Astrocyte (in vitro differentiated cells and primary cell): Measurements from ENCODE around the gene ANTXR1. TPM values are rescaled to one million over a fixed set of nuclear protein-coding genes. Genes with fewer than 3 reads are reported as not detected.
"Not testable (repeated sequence)": the region's sequence is repeated elsewhere in the genome, so short reads cannot be mapped to it uniquely, and the experiment has no call there.

ENCODE experiments used
- DNase-seq: peaks from one replicate; pipeline ENCODE4 v3.0.0-alpha.2; 2010; ENCODE audit warnings: low read depth
- FAIRE-seq: peaks from 2 replicates; lab custom pipeline; 2011; peaks lifted over from hg19 to GRCh38; lab: Jason Lieb, UNC
- H2AFZ ChIP-seq: 2 replicates; pipeline ENCODE4 v1.6.0; 2012; ENCODE audit warnings: low read depth, low read length, inconsistent platforms
- H3K27ac ChIP-seq: 2 replicates; pipeline ENCODE4 v1.5.1; 2011; ENCODE audit warnings: low read depth, low read length, inconsistent platforms
- H3K27me3 ChIP-seq: 2 replicates; pipeline ENCODE4 v1.6.0; 2011; ENCODE audit warnings: low read length, inconsistent platforms; ENCODE audit not compliant: insufficient read depth
- H3K36me3 ChIP-seq: 2 replicates; pipeline ENCODE4 v1.5.1; 2011; ENCODE audit warnings: low read length, inconsistent platforms; ENCODE audit not compliant: insufficient read depth
- H3K4me1 ChIP-seq: 2 replicates; pipeline ENCODE4 v1.5.1; 2011; ENCODE audit warnings: low read length, inconsistent platforms; ENCODE audit not compliant: insufficient read depth
- H3K4me2 ChIP-seq: 2 replicates; pipeline ENCODE4 v1.6.0; 2012; ENCODE audit warnings: low read length, inconsistent platforms
- H3K4me3 ChIP-seq: 2 replicates; pipeline ENCODE4 v1.5.1; 2011; ENCODE audit warnings: low read depth, mild to moderate bottlenecking, low read length, inconsistent platforms; ENCODE audit not compliant: insufficient read depth
- H3K79me2 ChIP-seq: 2 replicates; pipeline ENCODE4 v1.6.0; 2012; ENCODE audit warnings: mild to moderate bottlenecking, low read length, inconsistent platforms; ENCODE audit not compliant: insufficient read depth
- H3K9ac ChIP-seq: 2 replicates; pipeline ENCODE4 v1.6.0; 2012; ENCODE audit warnings: mild to moderate bottlenecking, low read length, inconsistent platforms
- H3K9me3 ChIP-seq: 2 replicates; pipeline ENCODE4 v1.5.1; 2012; ENCODE audit warnings: low read depth, mild to moderate bottlenecking, low read length, inconsistent platforms; ENCODE audit not compliant: insufficient read depth
- H4K20me1 ChIP-seq: 2 replicates; pipeline ENCODE4 v1.6.0; 2012; ENCODE audit warnings: low read length, inconsistent platforms; ENCODE audit not compliant: insufficient read depth
- H3K27ac Mint-ChIP-seq: one replicate; pipeline ENCODE4 v1.8.0; 2021; ENCODE audit warnings: mild to moderate bottlenecking, mixed read lengths; ENCODE audit not compliant: unreplicated experiment
- H3K27me3 Mint-ChIP-seq: one replicate; pipeline ENCODE4 v1.8.0; 2021; ENCODE audit warnings: low read depth, mixed read lengths; ENCODE audit not compliant: unreplicated experiment
- H3K36me3 Mint-ChIP-seq: one replicate; pipeline ENCODE4 v1.8.0; 2021; ENCODE audit warnings: low read depth, mixed read lengths; ENCODE audit not compliant: unreplicated experiment
- H3K4me1 Mint-ChIP-seq: one replicate; pipeline ENCODE4 v1.8.0; 2021; ENCODE audit warnings: low read depth, mixed read lengths; ENCODE audit not compliant: unreplicated experiment
- H3K4me3 Mint-ChIP-seq: one replicate; pipeline ENCODE4 v1.8.0; 2021; ENCODE audit warnings: mild to moderate bottlenecking, moderate library complexity, mixed read lengths; ENCODE audit not compliant: unreplicated experiment
- H3K9me3 Mint-ChIP-seq: one replicate; pipeline ENCODE4 v1.8.0; 2021; ENCODE audit warnings: mild to moderate bottlenecking, mixed read lengths; ENCODE audit not compliant: unreplicated experiment
- EZH2 ChIP-seq: IDR thresholded peaks from 2 replicates; pipeline ENCODE4 v1.6.1; 2012; ENCODE audit warnings: mild to moderate bottlenecking, low read length, inconsistent platforms; ENCODE audit not compliant: insufficient read depth
- total RNA-seq: library from RNA; stranded (reverse); gene quantifications from 2 replicates; pipeline ENCODE4 v1.2.1, GENCODE V29; 2021
- TF ChIP-seq, protein P1 (sequence below): IDR thresholded peaks from 2 replicates; pipeline ENCODE4 v1.5.1; 2011; ENCODE audit warnings: low read depth, mild to moderate bottlenecking, inconsistent platforms, low read length, moderate library complexity; ENCODE audit not compliant: insufficient read depth

Gene ANTXR1
- total RNA-seq, 1 donor from 2014 or later = 67.8 TPM

DNA sequence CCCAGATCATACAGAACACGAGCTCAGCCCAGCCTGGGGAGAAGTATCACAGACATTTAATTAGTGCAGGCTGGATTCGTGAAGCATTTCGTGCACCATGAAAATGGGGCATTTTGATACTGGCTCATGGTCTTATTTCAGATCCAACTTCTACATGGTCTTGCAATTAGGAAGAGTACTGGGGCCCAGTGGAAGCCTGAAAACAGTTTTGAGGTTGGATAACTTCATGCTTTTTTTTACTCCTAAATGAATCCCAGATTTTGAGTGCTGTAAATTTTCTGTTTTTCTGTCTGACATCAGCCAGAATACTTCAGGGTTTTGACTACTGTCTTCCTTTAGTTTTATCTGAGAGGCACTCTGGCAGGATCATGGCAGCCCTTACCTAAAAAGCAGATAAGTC, 213.9 kb downstream of the ANTXR1 start:
- no peak overlapping the region for H3K4me3 ChIP-seq
- Mint-ChIP-seq H3K4me1 (peaks cover 48% of the 10 kb centered on the region), H3K4me3 (no peak overlapping the region), H3K27me3 (no peaks in the 10 kb centered on the region), H3K9me3 (peaks cover 5% of the 10 kb centered on the region), H3K27ac (peak overlapping the region; percentile 79), H3K36me3 (peaks cover 2% of the 10 kb centered on the region)
- no peak overlapping the region for H3K27ac ChIP-seq
- DNase-seq (no peak), FAIRE-seq (no peak)
- H2AFZ ChIP-seq = no peak overlapping the region
- no peak for TF ChIP-seq EZH2
- TF ChIP-seq, protein P1, sequence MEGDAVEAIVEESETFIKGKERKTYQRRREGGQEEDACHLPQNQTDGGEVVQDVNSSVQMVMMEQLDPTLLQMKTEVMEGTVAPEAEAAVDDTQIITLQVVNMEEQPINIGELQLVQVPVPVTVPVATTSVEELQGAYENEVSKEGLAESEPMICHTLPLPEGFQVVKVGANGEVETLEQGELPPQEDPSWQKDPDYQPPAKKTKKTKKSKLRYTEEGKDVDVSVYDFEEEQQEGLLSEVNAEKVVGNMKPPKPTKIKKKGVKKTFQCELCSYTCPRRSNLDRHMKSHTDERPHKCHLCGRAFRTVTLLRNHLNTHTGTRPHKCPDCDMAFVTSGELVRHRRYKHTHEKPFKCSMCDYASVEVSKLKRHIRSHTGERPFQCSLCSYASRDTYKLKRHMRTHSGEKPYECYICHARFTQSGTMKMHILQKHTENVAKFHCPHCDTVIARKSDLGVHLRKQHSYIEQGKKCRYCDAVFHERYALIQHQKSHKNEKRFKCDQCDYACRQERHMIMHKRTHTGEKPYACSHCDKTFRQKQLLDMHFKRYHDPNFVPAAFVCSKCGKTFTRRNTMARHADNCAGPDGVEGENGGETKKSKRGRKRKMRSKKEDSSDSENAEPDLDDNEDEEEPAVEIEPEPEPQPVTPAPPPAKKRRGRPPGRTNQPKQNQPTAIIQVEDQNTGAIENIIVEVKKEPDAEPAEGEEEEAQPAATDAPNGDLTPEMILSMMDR = no peak
- H3K36me3 ChIP-seq = no peaks in the 10 kb centered on the region
- H3K27me3 ChIP-seq = no peaks in the 10 kb centered on the region
- H3K4me1 ChIP-seq = peaks cover 27% of the 10 kb centered on the region
- no peaks in the 10 kb centered on the region for H3K9me3 ChIP-seq
- H4K20me1 ChIP-seq = no peaks in the 10 kb centered on the region
- no peak overlapping the region for H3K9ac ChIP-seq
- no peaks in the 10 kb centered on the region for H3K79me2 ChIP-seq
- no peak overlapping the region for H3K4me2 ChIP-seq

DNA sequence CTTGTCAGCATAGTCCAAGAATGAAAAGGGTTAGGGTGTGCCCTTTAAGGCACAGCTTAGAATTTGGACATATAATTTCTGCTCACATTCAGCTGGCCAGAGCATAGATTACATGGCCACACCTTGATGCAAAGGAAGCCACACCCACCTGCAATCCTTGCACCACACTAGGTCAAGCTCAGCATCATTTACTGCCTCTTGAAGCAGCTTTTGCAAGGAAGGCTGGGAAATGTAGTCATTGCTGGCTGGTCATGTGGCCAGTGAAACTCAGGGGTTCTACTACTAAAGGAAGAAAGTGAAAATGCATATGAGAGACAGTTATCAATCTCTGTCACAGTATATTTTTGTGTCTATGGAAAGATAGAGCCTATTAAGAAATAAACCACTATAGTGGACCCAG, 214.7 kb downstream of the ANTXR1 start:
- Mint-ChIP-seq H3K4me3 (no peak overlapping the region), H3K27me3 (no peaks in the 10 kb centered on the region), H3K4me1 (peaks cover 40% of the 10 kb centered on the region), H3K27ac (no peak overlapping the region), H3K36me3 (no peaks in the 10 kb centered on the region), H3K9me3 (peaks cover 5% of the 10 kb centered on the region)
- Histone ChIP-seq H2AFZ (no peak overlapping the region), H4K20me1 (no peaks in the 10 kb centered on the region), H3K4me2 (no peak overlapping the region), H3K27me3 (no peaks in the 10 kb centered on the region), H3K36me3 (no peaks in the 10 kb centered on the region), H3K9ac (no peak overlapping the region), H3K27ac (no peak overlapping the region), H3K4me1 (peaks cover 20% of the 10 kb centered on the region), H3K4me3 (no peak overlapping the region), H3K9me3 (no peaks in the 10 kb centered on the region), H3K79me2 (no peaks in the 10 kb centered on the region)
- FAIRE-seq (no peak), DNase-seq (no peak)
- TF ChIP-seq EZH2 = no peak
- TF ChIP-seq, protein P1 = no peak

DNA sequence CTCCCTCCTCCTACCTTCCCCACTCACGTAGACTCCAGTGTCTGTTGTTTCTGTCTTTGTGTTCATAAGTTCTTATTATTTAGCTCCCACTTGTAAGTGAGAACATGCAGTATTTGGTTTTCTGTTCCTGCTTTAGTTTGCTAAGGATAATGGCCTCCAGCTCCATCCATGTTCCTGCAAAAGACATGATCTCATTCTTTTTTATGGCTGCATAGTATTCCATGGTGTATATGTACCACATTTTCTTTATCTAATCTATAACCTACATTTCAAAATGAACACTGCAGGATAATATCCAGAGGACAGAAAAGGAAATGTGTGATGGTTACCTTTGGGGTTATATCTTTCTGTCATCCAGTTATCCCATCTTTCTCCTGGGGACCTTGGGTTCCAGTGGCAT, 218.0 kb downstream of the ANTXR1 start:
- not testable (repeated sequence) for H4K20me1 ChIP-seq, H3K27ac ChIP-seq, H2AFZ ChIP-seq, H3K79me2 ChIP-seq, H3K27me3 ChIP-seq, DNase-seq, H3K4me2 ChIP-seq, H3K9ac ChIP-seq, H3K9me3 ChIP-seq, H3K27me3 Mint-ChIP-seq, FAIRE-seq, H3K36me3 ChIP-seq, H3K9me3 Mint-ChIP-seq, H3K4me3 Mint-ChIP-seq, H3K27ac Mint-ChIP-seq, H3K4me3 ChIP-seq, H3K36me3 Mint-ChIP-seq, H3K4me1 ChIP-seq
- H3K4me1 Mint-ChIP-seq = peaks cover 10% of the 10 kb centered on the region
